Hippocampal formation (tissue), 2 donors: ENCODE measurements around the gene MYBPC3.
A peak's percentile ranks its signal among the peaks of the same experiment; 100 is the strongest.
"Not testable (repeated sequence)": the region's sequence is repeated elsewhere in the genome, so short reads cannot be mapped to it uniquely, and the experiment has no call there.

Source experiments
- DNase-seq, 2 donors: peaks; one replicate each; lab custom pipeline; 2025; lab: John Stamatoyannopoulos, UW

MYBPC3 gene

DNA sequence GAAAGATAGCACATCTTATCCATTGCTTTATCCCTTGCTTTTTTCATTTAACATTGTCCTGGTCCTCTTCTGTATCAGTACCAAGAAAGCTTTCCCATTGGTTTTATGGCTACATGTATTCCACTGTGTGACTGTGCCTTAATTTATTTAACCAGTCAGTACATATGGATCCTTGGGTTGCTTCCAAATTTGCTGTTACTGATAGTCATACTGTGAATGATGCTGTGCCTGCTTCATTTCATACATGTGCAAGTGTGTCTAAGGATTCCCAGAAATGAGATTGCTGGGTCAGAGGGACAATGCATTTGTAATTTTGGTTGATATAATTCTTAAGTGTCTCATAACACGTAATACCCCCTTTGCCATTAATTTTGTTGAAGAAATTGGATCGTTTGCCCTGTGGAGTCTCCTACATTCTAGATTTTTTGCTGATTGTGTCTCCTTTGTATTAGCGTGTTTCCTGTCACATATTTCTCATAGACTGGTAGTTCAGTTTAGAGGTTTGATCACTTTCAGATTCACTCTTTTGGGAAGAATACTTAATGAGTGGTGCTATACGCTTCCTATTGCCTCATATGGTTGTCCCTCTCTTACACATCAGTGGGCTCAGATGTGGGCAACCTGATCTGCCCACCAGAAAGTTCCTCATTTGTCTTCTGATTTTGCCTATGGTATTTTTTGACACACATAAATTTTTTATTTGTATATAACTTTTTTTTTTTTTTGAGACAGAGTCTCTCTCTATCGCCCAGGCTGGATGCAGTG lies 35.3 kb downstream of the MYBPC3 start:
- DNase-seq = no peak

GRCh38 chr11:47316501-47316900 lies 36.0 kb downstream of the MYBPC3 start:
- DNase-seq = not testable (repeated sequence)

DNA sequence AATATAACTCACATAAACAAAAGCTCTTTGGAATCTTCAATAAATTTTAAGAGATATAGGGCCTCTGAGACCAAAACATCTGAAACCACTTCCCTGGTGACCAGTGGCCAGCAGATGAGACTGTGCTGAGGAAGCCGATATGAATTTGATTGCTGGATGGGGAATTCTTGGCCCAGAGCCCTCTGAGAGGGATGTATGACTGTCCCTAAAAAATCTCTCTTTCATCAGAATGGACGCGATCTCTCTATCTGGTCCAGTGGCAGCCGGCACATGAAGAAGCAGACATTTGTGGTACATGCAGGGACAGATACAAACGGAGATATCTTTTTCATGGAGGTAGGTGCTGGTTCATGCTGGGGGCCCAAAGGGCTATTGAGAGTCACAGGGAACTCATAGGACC lies 37.5 kb downstream of the MYBPC3 start:
- DNase-seq = no peak

DNA sequence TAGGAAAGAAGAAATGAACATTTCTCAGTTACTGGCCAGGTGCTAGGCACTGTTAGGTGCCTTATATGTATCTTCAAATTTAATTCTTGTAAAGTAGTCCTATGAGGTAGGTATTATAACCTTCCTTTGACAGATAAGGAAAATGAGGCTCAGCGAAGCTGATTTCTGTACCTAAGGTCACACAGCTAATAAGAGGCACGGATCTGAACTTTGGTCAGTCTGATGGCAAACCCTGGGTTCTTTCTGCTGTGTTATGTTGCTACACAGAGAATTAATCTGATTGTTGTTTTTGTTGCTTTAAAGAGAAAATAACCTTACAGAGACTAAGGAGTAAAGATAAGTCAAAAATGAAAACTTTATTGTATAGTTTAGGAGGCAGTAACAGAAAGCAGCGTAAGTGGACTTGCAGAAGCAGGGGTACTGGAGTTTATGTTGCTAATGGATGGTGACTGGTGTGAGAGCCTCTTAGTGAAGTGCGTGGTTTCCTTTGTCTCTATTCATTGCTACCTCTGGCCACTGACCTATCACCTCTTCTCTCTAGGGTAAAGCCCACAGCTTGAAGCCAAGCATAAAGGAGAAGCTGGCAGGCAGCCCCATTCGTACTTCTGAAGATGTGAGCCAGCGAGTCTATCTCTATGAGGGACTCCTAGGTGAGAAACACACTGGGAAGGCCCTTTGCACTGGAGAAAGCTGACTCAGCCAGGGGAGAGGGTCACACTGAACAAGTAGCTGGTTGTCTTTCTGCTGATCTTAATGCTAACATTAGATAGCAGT lies 44.3 kb downstream of the MYBPC3 start:
- no peak for DNase-seq

- DNase-seq = no peak
Measured at GRCh38 chr11:47306484-47306844, 46.0 kb downstream of the MYBPC3 start.

DNA sequence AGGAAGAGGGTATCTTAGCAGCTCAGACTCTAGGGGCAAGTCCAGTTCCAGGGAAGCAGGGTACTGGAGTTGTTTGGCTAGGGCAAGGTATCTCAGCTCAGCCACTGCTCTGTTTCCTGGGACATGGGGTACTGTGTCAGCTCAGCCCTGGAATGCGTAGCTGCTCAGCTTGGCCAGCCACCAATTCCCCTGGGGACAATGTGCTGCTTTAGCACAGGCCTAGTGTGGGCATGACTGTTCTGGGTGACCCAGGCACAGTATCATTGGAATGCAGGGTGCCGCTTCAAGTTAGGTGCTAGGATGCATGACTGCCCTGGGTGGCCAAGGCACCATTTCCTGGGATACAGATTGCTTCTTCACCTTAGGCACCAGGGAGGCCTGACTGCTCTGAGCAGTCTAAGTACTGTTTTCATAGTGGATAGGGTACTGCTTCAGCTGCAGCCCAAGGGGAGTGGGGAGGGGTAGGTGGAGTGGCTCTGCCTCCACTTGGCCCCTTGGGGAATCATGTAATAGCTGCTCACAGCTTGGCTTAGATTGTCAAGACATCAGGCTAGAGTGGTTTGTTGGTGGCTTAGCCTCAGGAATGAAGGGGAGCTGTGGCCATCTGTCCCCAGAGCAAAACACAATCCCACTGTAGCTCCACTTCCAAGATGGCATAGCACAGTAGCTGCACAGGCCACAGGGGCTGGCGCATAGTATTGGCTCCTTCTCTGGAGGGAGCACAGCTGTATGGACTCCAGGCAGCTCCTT lies 46.6 kb downstream of the MYBPC3 start:
- peak; percentile 33 to 43 for DNase-seq

DNA sequence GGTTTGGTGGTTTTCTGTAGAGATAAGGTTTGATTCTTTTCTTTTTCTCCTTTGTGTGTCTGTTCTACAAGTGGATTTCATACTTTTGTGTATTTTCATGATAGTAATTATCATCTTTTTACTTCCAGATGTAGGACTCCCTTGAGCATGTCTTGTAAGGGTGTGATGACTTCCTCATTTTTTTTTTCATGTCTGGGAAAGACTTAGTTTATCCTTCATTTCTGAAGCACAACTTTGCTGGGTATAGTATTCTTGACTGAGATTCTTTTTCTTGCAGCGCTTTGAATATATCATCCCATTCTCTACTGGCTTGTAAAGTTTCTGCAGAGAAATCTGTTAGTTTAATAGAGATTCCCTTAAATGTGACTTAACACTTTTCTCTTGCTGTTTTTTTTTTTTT lies 49.6 kb downstream of the MYBPC3 start:
- DNase-seq = no peak

- DNase-seq = no peak
Measured at GRCh38 chr11:47299078-47299477, 53.4 kb downstream of the MYBPC3 start.

GRCh38 chr11:47296045-47296444 lies 56.5 kb downstream of the MYBPC3 start:
- no peak for DNase-seq

- DNase-seq = no peak
Measured at GRCh38 chr11:47295385-47295784, 57.1 kb downstream of the MYBPC3 start.

DNA sequence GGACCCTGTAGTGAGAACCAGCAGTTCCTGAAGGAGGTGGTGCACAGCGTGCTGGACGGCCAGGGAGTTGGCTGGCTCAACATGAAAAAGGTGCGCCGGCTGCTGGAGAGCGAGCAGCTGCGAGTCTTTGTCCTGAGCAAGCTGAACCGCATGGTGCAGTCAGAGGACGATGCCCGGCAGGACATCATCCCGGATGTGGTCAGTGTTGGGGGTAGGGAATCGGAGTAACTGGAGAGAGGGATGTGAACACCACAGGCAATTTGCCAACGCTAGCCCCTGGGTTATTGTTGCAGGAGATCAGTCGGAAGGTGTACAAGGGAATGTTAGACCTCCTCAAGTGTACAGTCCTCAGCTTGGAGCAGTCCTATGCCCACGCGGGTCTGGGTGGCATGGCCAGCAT lies 62.6 kb downstream of the MYBPC3 start:
- DNase-seq = no peak

DNA sequence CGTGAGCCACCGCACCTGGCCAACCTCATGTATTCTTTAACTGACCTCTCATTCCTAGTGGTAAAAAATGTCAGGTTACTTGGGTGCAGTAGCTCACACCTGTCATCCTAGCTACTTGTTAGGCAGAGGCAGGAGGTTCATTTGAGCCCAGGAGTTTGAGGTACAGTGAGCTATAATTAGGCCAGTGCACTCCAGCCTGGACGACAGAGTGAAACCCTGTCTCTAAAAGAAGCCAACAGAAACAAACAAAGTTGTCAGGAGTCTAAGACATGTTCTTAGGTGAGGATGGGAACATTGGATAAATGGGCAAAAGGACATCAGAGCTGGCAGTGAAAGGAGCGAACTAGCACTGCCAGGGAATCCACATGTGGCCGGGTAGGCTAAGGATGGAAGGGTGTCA lies 64.4 kb downstream of the MYBPC3 start:
- DNase-seq = no peak

DNA sequence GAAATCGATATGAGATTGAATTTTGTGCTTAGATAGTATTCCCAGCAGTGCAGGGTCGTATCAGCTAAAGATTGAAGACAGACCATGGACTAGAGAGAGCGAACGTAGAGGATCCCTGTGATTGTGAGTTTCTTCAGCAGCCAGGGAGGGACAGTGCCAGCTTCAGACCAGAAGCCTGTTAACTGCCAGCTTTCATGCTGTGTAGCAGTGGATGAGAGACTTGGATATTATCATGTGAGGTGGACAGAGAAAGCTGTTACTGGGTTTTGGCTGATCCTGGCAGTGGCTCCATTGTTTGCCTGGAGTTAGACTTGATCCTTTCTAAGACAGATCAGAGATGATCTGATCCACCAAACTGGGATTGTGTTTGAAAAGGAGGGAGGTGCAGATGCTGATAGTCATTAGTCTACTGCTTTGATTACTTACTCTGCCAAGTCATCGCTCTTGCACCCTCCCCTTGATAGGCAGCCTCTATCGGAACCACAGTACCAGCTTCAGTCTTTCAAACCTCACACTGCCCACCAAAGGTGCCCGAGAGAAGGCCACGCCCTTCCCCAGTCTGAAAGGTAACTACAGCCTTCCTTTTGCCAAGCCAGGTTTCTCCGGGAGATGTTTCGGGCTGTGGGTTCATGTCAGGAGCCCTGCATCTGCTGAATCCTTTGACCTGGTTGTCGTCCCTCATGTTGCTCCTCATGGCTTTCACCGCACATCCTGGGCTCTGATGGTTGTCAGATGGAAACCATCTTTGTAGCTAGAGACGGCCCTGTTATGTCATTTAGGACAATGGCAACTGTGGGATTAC lies 66.3 kb downstream of the MYBPC3 start:
- no peak for DNase-seq

DNA sequence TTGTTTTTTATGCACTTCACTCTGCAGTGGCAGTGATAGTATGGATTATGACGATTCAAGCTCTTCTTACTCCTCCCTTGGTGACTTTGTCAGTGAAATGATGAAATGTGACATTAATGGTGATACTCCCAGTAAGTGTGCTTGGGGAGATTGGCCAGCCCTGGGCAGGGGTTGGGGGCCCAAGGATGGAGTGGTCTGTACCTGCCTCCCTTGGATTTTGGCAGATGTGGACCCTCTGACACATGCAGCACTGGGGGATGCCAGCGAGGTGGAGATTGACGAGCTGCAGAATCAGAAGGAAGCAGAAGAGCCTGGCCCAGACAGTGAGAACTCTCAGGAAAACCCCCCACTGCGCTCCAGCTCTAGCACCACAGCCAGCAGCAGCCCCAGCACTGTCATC lies 68.4 kb downstream of the MYBPC3 start:
- no peak for DNase-seq

DNA sequence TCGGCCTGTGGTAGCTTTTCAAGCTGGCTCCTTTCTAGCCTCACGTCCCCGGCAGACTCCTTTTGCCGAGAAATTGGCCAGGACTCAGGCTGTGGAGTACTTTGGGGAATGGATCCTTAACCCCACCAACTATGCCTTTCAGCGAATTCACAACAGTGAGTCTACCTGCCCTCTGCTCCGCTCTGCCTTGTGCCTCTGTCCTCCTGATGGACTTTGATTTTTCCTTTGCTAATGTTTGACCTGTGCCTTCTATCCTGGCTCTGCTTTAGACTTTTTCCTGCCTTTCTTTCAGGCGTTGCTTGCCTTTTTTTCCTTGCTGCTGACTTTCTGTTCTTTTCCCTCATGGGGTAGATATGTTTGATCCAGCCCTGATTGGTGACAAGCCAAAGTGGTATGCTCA lies 70.0 kb downstream of the MYBPC3 start:
- no peak for DNase-seq
